ENCODE data around the gene ERCC6L2. TPM values are rescaled to one million over a fixed set of nuclear protein-coding genes. Genes with fewer than 3 reads are reported as not detected.

ERCC6L2 gene
- total RNA-seq, 1 experiment from 2014 or later = 39.2 TPM

DNA sequence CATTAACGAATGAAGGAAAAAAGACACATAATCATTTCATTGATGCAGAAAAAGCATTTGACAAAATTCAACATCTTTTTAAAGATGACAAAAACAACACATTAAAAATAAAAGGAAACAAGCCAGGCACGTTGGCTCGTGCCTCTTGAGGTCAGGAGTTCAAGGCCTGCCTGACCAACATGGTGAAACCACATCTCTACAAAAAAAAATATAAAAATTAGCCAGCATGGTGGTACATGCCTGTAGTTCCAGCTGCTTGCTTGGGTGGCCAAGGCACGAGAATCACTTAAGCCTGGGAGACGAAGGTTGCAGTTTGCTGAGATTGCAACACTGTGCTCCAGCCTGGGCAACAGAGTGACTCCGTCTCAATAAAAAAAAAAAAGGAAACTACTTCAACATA, 77.0 kb downstream of the ERCC6L2 start:
- ChIA-PET POLR2A (no interaction called here), RAD21 (ENCODE audit: low non-redundant PET in 1 of 2, low total read pairs in 2 of 2, uncharacterized antibody in 2 of 2, unreplicated experiment in 2 of 2) (no interaction called here), CTCF (no interaction called here)
- Histone ChIP-seq H3K27me3 (ENCODE audit: insufficient read depth, low read length) (no peaks in the 10 kb centered on the region), H3K9me3 (ENCODE audit: control insufficient read depth in 1 of 2, insufficient read depth in 1 of 2, low read depth in 1 of 2, low read length in 2 of 2) (peaks cover 0 to 13% of the 10 kb centered on the region in 2 experiments; a peak in 1 of 4 replicates), H3K79me2 (ENCODE audit: insufficient read depth, low read length) (no peaks in the 10 kb centered on the region), H3K27ac (ENCODE audit: low read depth, low read length) (no peak overlapping the region), H3K4me2 (ENCODE audit: low read length) (no peak overlapping the region), H3K4me1 (ENCODE audit: control insufficient read depth in 1 of 2, insufficient read depth in 2 of 2, low read length in 2 of 2) (no peaks in the 10 kb centered on the region), H2AFZ (ENCODE audit: low read depth, low read length, poor library complexity, severe bottlenecking) (no peak overlapping the region), H3K9me2 (ENCODE audit: insufficient read depth) (no peaks in the 10 kb centered on the region), H3K36me3 (ENCODE audit: control insufficient read depth in 1 of 2, insufficient read depth in 2 of 2, low read length in 2 of 2) (peaks cover 0 to 33% of the 10 kb centered on the region in 2 experiments; a peak in 1 of 4 replicates), H3K9ac (ENCODE audit: low read length) (no peak overlapping the region), H3K4me3 (replicated peaks in 1 of 2; ENCODE audit: low read depth in 1 of 2, low read length in 2 of 2) (no peak overlapping the region), H4K20me1 (ENCODE audit: insufficient read depth) (no peaks in the 10 kb centered on the region)
- TF ChIP-seq TCF7L2 (IDR thresholded peaks at IDR 0.05; ENCODE audit: borderline replicate concordance, extremely low read depth, insufficient read depth, insufficient read length) (no peak), EGR1 (IDR thresholded peaks at IDR 0.05; ENCODE audit: low read depth) (no peak), SRF (IDR thresholded peaks at IDR 0.05; ENCODE audit: low read depth) (no peak), CEBPB (IDR thresholded peaks at IDR 0.05; ENCODE audit: low read depth) (no peak), CBX3 (IDR thresholded peaks at IDR 0.05; ENCODE audit: low read depth) (no peak), SP1 (IDR thresholded peaks at IDR 0.05; ENCODE audit: low read depth) (no peak), ELF1 (IDR thresholded peaks at IDR 0.05; ENCODE audit: borderline replicate concordance, low read depth) (no peak), POLR2AphosphoS5 (IDR thresholded peaks at IDR 0.05; ENCODE audit: low read depth, low read length) (no peak), JUND (IDR thresholded peaks at IDR 0.05) (no peak)
- TF ChIP-seq, protein P1, sequence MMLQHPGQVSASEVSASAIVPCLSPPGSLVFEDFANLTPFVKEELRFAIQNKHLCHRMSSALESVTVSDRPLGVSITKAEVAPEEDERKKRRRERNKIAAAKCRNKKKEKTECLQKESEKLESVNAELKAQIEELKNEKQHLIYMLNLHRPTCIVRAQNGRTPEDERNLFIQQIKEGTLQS (IDR thresholded peaks at IDR 0.05) = no peak
- TF ChIP-seq, protein P2, sequence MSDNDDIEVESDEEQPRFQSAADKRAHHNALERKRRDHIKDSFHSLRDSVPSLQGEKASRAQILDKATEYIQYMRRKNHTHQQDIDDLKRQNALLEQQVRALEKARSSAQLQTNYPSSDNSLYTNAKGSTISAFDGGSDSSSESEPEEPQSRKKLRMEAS (IDR thresholded peaks at IDR 0.05) = no peak
- TF ChIP-seq, protein P3, sequence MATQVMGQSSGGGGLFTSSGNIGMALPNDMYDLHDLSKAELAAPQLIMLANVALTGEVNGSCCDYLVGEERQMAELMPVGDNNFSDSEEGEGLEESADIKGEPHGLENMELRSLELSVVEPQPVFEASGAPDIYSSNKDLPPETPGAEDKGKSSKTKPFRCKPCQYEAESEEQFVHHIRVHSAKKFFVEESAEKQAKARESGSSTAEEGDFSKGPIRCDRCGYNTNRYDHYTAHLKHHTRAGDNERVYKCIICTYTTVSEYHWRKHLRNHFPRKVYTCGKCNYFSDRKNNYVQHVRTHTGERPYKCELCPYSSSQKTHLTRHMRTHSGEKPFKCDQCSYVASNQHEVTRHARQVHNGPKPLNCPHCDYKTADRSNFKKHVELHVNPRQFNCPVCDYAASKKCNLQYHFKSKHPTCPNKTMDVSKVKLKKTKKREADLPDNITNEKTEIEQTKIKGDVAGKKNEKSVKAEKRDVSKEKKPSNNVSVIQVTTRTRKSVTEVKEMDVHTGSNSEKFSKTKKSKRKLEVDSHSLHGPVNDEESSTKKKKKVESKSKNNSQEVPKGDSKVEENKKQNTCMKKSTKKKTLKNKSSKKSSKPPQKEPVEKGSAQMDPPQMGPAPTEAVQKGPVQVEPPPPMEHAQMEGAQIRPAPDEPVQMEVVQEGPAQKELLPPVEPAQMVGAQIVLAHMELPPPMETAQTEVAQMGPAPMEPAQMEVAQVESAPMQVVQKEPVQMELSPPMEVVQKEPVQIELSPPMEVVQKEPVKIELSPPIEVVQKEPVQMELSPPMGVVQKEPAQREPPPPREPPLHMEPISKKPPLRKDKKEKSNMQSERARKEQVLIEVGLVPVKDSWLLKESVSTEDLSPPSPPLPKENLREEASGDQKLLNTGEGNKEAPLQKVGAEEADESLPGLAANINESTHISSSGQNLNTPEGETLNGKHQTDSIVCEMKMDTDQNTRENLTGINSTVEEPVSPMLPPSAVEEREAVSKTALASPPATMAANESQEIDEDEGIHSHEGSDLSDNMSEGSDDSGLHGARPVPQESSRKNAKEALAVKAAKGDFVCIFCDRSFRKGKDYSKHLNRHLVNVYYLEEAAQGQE (IDR thresholded peaks at IDR 0.05; ENCODE audit: low read depth) = no peak
- TF ChIP-seq, protein P4, sequence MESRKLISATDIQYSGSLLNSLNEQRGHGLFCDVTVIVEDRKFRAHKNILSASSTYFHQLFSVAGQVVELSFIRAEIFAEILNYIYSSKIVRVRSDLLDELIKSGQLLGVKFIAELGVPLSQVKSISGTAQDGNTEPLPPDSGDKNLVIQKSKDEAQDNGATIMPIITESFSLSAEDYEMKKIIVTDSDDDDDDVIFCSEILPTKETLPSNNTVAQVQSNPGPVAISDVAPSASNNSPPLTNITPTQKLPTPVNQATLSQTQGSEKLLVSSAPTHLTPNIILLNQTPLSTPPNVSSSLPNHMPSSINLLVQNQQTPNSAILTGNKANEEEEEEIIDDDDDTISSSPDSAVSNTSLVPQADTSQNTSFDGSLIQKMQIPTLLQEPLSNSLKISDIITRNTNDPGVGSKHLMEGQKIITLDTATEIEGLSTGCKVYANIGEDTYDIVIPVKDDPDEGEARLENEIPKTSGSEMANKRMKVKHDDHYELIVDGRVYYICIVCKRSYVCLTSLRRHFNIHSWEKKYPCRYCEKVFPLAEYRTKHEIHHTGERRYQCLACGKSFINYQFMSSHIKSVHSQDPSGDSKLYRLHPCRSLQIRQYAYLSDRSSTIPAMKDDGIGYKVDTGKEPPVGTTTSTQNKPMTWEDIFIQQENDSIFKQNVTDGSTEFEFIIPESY (IDR thresholded peaks at IDR 0.05; ENCODE audit: extremely low read depth, insufficient replicate concordance, low read length) = no peak
- no peak for DNase-seq (ENCODE audit: low read depth, low spot score)
- intact Hi-C loops (cut with micrococcal nuclease) = no loop called here
- ATAC-seq = no peak
- no TSS peak for BruUV-seq (replicated peaks)
